ENCODE data around the gene SRGAP3.

The SRGAP3 gene

GRCh38 chr3:9135930-9136525, 113.4 kb downstream of the SRGAP3 start:
- DNase-seq (ENCODE audit: low spot score) = peak; percentile 35
- TF ChIP-seq, protein P1, sequence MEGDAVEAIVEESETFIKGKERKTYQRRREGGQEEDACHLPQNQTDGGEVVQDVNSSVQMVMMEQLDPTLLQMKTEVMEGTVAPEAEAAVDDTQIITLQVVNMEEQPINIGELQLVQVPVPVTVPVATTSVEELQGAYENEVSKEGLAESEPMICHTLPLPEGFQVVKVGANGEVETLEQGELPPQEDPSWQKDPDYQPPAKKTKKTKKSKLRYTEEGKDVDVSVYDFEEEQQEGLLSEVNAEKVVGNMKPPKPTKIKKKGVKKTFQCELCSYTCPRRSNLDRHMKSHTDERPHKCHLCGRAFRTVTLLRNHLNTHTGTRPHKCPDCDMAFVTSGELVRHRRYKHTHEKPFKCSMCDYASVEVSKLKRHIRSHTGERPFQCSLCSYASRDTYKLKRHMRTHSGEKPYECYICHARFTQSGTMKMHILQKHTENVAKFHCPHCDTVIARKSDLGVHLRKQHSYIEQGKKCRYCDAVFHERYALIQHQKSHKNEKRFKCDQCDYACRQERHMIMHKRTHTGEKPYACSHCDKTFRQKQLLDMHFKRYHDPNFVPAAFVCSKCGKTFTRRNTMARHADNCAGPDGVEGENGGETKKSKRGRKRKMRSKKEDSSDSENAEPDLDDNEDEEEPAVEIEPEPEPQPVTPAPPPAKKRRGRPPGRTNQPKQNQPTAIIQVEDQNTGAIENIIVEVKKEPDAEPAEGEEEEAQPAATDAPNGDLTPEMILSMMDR (IDR thresholded peaks at IDR 0.05; ENCODE audit: extremely low read depth, insufficient read depth, missing control alignments) = no peak
- in situ Hi-C loops (cut with MboI; ENCODE audit: low pct_unique_long_range_greater_than_20kb, low sequenced_read_pairs, unreplicated experiment) = no loop called here

- in situ Hi-C loops (cut with MboI; ENCODE audit: low pct_unique_long_range_greater_than_20kb, low sequenced_read_pairs, unreplicated experiment) = no loop called here
- TF ChIP-seq, protein P1 (IDR thresholded peaks at IDR 0.05; ENCODE audit: extremely low read depth, insufficient read depth, missing control alignments) = no peak
- no peak for DNase-seq (ENCODE audit: low spot score)
Measured at GRCh38 chr3:9135526-9135925, 113.9 kb downstream of the SRGAP3 start.

- DNase-seq (ENCODE audit: low spot score) = no peak
- in situ Hi-C loops (cut with MboI; ENCODE audit: low pct_unique_long_range_greater_than_20kb, low sequenced_read_pairs, unreplicated experiment) = no loop called here
- TF ChIP-seq, protein P1 (IDR thresholded peaks at IDR 0.05; ENCODE audit: extremely low read depth, insufficient read depth, missing control alignments) = no peak
Measured at GRCh38 chr3:9133656-9134055, 115.8 kb downstream of the SRGAP3 start.

DNA sequence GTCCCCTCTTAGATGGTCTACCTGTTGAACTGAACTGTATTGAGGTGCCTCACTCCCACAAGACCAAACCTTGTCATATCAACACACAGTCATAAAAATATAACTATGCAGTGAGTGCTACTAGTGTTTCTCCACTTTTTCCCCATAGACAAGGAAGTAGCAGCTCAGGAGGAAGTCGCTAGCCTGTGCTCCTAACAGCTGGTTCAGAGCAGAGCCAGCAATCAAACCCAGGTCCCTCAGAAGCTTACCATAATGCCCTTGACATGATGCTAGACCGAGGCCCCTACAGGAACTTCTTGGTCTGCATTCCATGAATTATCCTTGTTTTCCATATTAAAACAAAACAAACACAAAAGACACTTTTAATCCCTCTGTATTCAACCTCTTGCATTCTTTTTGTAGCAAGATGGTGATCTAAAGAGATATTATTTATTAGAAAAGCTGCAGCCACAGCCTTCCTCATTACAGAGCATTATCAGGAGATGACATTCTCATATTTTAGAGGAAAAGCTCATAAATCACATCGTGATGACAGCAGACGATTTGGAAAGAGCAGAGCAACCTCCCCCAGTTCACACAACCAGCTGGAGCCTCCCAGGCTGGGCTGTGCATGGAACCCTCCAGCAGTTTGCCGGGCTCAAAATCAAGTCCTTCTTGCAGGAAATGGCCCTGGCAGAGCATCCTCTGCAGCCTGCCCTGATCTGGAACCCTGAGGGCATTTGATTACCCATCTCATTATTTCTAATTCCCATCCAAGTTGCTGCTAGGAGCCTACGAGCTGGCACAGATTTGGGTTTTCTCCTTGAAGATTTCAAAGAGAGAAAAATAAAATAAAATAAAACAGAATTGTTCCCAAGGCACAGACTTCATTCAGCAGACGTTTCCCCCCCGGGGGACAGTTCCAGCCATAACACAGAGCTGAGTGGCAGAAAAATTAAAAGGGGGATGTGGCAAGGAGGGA, 118.8 kb downstream of the SRGAP3 start:
- in situ Hi-C loops (cut with MboI; ENCODE audit: low pct_unique_long_range_greater_than_20kb, low sequenced_read_pairs, unreplicated experiment) = no loop called here
- no peak for DNase-seq (ENCODE audit: low spot score)
- TF ChIP-seq, protein P1 (IDR thresholded peaks at IDR 0.05; ENCODE audit: extremely low read depth, insufficient read depth, missing control alignments) = no peak

DNA sequence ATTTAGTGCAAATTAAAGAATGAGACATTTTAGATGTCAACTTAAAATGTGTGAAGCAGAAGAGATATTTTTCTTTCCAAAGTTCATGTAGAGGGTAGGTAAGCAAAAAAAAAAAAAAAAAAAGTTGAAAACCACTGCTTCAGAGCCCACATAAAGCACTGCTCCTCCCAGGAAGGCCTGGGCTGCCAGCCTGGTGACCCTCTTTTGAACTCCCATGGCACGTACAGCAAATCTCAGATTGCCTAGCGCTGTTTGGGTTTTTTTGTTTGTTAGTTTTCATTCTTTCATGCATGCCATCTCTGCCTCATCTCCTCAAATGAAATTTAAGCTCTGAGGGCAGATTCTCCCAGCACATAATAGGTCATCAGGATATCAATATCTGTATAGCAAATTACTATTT, 120.1 kb downstream of the SRGAP3 start:
- in situ Hi-C loops (cut with MboI; ENCODE audit: low pct_unique_long_range_greater_than_20kb, low sequenced_read_pairs, unreplicated experiment) = no loop called here
- TF ChIP-seq, protein P1 (IDR thresholded peaks at IDR 0.05; ENCODE audit: extremely low read depth, insufficient read depth, missing control alignments) = no peak
- no peak for DNase-seq (ENCODE audit: low spot score)

GRCh38 chr3:9125278-9125951, 124.0 kb downstream of the SRGAP3 start:
- DNase-seq (ENCODE audit: low spot score) = no peak
- in situ Hi-C loops (cut with MboI; ENCODE audit: low pct_unique_long_range_greater_than_20kb, low sequenced_read_pairs, unreplicated experiment) = no loop called here
- TF ChIP-seq, protein P1 (IDR thresholded peaks at IDR 0.05; ENCODE audit: extremely low read depth, insufficient read depth, missing control alignments) = no peak
